ENCODE measurements around the gene BCAS1. TPM values are rescaled to one million over a fixed set of nuclear protein-coding genes. Genes with fewer than 3 reads are reported as not detected.

The BCAS1 gene
- total and polyA plus RNA-seq, 12 donors: 0.07 to 2.3 (median 0.13) TPM; not detected in 7

GRCh38 chr20:54017846-54018245 is 52.5 kb downstream of the BCAS1 start:
- intact Hi-C loops (cut with DNase I): no loop called here
- no peak for DNase-seq
- H3K4me3 ChIP-seq: no peak overlapping the region
- H3K27ac ChIP-seq: no peak overlapping the region
- WGBS, 4 donors: 44 to 66% (median 51%) methylated on average over 4 of the region's 4 CpGs
- no peak for TF ChIP-seq POLR2A (IDR thresholded peaks at IDR 0.05)
- no peak for TF ChIP-seq CTCF (IDR thresholded peaks at IDR 0.05)
- no peaks in the 10 kb centered on the region for H3K27me3 ChIP-seq
- no peaks in the 10 kb centered on the region for H3K4me1 ChIP-seq (replicated peaks in 1 of 2)
- no peaks in the 10 kb centered on the region for H3K9me3 ChIP-seq (replicated peaks in 1 of 3)
- H3K36me3 ChIP-seq (replicated peaks in 1 of 2): no peaks in the 10 kb centered on the region

- Histone ChIP-seq H3K36me3 (replicated peaks in 1 of 2) (no peaks in the 10 kb centered on the region), H3K27me3 (no peaks in the 10 kb centered on the region), H3K27ac (no peak overlapping the region), H3K4me3 (no peak overlapping the region), H3K4me1 (replicated peaks in 1 of 2) (no peaks in the 10 kb centered on the region), H3K9me3 (replicated peaks in 1 of 3) (no peaks in the 10 kb centered on the region)
- DNase-seq: no peak
- 67 to 84% (median 75%) methylated on average over 1 of the region's 1 CpG for WGBS, 4 donors
- no peak for TF ChIP-seq POLR2A (IDR thresholded peaks at IDR 0.05)
- TF ChIP-seq CTCF (IDR thresholded peaks at IDR 0.05): no peak
- intact Hi-C loops (cut with DNase I): no loop called here
Observed at GRCh38 chr20:54015496-54015895, 54.9 kb downstream of the BCAS1 start.

GRCh38 chr20:54014293-54014926 is 56.0 kb downstream of the BCAS1 start:
- no peak overlapping the region for H3K27ac ChIP-seq
- no peak for TF ChIP-seq CTCF (IDR thresholded peaks at IDR 0.05)
- TF ChIP-seq POLR2A (IDR thresholded peaks at IDR 0.05): no peak
- no peaks in the 10 kb centered on the region for H3K36me3 ChIP-seq (replicated peaks in 1 of 2)
- no peak for DNase-seq
- H3K9me3 ChIP-seq (replicated peaks in 1 of 3): no peaks in the 10 kb centered on the region
- H3K27me3 ChIP-seq: no peaks in the 10 kb centered on the region
- H3K4me1 ChIP-seq (replicated peaks in 1 of 2): no peaks in the 10 kb centered on the region
- intact Hi-C loops (cut with DNase I): no loop called here
- H3K4me3 ChIP-seq: no peak overlapping the region
- 60 to 81% (median 65%) methylated on average over 7 of the region's 7 CpGs for WGBS, 4 donors

- Histone ChIP-seq H3K4me1 (replicated peaks in 1 of 2) (no peaks in the 10 kb centered on the region), H3K36me3 (replicated peaks in 1 of 2) (no peaks in the 10 kb centered on the region), H3K27me3 (no peaks in the 10 kb centered on the region), H3K9me3 (replicated peaks in 1 of 3) (no peaks in the 10 kb centered on the region), H3K4me3 (no peak overlapping the region), H3K27ac (no peak overlapping the region)
- 57 to 71% (median 64%) methylated on average over 4 of the region's 4 CpGs for WGBS, 4 donors
- no peak for DNase-seq
- no peak for TF ChIP-seq POLR2A (IDR thresholded peaks at IDR 0.05)
- TF ChIP-seq CTCF (IDR thresholded peaks at IDR 0.05): no peak
- intact Hi-C loops (cut with DNase I): no loop called here
Observed at GRCh38 chr20:54013471-54013870, 56.9 kb downstream of the BCAS1 start.

Measured in adrenal gland (tissue), 12 donors.